ENCODE results near the gene NTN5. TPM values are rescaled to one million over a fixed set of nuclear protein-coding genes. Genes with fewer than 3 reads are reported as not detected.
A peak's percentile ranks its signal among the peaks of the same experiment; 100 is the strongest.

The NTN5 gene
- total and polyA plus RNA-seq, 2 experiments from 2014 or later = 0.52 to 0.94 TPM

DNA sequence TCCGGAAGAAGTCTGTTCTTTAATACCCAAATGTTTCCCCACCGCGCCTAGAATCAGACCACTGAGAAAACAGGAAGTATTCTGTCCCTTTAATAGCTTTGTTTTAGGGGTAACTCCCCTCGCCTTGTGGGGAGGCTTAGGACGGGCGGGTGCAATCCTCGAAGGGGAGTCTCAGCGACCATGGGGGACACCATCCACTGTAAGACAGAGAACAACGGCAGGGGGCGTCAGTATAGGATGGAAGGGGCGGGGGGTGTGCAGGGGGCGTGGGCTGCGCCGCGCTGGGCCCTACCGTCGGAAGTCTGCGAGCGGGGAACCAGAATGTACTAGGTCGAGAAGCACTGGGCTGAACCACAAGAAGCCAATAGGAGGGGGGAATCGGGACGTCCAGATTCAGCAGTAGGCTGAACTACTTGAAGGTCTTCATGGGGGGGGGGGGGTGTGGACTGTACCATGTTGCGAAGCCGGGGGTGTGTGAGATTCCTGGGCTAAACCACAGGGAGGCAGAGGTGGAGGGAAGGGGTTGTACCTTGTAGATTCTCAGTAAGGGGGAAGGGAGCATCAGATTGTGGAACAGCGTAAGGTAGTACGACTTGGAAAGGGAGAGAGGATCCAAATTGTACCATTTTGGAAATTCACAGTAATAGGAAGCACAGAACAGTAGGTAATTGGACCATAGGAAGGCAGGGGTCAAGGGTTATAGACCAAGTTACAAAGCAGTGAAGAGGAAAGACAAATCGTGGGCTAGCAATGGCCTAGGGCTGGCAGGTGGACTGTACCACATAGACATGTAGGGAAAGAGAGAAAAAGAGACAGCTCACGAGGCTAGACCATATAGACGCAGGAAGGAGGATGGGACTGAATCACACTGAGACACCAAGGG is 34.6 kb downstream of the NTN5 start (continued):
- TF ChIP-seq, protein P1, sequence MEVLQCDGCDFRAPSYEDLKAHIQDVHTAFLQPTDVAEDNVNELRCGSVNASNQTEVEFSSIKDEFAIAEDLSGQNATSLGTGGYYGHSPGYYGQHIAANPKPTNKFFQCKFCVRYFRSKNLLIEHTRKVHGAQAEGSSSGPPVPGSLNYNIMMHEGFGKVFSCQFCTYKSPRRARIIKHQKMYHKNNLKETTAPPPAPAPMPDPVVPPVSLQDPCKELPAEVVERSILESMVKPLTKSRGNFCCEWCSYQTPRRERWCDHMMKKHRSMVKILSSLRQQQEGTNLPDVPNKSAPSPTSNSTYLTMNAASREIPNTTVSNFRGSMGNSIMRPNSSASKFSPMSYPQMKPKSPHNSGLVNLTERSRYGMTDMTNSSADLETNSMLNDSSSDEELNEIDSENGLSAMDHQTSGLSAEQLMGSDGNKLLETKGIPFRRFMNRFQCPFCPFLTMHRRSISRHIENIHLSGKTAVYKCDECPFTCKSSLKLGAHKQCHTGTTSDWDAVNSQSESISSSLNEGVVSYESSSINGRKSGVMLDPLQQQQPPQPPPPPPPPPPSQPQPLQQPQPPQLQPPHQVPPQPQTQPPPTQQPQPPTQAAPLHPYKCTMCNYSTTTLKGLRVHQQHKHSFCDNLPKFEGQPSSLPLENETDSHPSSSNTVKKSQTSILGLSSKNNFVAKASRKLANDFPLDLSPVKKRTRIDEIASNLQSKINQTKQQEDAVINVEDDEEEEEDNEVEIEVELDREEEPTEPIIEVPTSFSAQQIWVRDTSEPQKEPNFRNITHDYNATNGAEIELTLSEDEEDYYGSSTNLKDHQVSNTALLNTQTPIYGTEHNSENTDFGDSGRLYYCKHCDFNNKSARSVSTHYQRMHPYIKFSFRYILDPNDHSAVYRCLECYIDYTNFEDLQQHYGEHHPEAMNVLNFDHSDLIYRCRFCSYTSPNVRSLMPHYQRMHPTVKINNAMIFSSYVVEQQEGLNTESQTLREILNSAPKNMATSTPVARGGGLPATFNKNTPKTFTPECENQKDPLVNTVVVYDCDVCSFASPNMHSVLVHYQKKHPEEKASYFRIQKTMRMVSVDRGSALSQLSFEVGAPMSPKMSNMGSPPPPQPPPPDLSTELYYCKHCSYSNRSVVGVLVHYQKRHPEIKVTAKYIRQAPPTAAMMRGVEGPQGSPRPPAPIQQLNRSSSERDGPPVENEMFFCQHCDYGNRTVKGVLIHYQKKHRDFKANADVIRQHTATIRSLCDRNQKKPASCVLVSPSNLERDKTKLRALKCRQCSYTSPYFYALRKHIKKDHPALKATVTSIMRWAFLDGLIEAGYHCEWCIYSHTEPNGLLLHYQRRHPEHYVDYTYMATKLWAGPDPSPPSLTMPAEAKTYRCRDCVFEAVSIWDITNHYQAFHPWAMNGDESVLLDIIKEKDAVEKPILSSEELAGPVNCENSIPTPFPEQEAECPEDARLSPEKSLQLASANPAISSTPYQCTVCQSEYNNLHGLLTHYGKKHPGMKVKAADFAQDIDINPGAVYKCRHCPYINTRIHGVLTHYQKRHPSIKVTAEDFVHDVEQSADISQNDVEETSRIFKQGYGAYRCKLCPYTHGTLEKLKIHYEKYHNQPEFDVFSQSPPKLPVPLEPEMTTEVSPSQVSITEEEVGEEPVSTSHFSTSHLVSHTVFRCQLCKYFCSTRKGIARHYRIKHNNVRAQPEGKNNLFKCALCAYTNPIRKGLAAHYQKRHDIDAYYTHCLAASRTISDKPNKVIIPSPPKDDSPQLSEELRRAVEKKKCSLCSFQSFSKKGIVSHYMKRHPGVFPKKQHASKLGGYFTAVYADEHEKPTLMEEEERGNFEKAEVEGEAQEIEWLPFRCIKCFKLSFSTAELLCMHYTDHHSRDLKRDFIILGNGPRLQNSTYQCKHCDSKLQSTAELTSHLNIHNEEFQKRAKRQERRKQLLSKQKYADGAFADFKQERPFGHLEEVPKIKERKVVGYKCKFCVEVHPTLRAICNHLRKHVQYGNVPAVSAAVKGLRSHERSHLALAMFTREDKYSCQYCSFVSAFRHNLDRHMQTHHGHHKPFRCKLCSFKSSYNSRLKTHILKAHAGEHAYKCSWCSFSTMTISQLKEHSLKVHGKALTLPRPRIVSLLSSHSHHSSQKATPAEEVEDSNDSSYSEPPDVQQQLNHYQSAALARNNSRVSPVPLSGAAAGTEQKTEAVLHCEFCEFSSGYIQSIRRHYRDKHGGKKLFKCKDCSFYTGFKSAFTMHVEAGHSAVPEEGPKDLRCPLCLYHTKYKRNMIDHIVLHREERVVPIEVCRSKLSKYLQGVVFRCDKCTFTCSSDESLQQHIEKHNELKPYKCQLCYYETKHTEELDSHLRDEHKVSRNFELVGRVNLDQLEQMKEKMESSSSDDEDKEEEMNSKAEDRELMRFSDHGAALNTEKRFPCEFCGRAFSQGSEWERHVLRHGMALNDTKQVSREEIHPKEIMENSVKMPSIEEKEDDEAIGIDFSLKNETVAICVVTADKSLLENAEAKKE (CRISPR knock-in tag; IDR thresholded peaks at IDR 0.05) = no peak
- TF ChIP-seq, protein P2, sequence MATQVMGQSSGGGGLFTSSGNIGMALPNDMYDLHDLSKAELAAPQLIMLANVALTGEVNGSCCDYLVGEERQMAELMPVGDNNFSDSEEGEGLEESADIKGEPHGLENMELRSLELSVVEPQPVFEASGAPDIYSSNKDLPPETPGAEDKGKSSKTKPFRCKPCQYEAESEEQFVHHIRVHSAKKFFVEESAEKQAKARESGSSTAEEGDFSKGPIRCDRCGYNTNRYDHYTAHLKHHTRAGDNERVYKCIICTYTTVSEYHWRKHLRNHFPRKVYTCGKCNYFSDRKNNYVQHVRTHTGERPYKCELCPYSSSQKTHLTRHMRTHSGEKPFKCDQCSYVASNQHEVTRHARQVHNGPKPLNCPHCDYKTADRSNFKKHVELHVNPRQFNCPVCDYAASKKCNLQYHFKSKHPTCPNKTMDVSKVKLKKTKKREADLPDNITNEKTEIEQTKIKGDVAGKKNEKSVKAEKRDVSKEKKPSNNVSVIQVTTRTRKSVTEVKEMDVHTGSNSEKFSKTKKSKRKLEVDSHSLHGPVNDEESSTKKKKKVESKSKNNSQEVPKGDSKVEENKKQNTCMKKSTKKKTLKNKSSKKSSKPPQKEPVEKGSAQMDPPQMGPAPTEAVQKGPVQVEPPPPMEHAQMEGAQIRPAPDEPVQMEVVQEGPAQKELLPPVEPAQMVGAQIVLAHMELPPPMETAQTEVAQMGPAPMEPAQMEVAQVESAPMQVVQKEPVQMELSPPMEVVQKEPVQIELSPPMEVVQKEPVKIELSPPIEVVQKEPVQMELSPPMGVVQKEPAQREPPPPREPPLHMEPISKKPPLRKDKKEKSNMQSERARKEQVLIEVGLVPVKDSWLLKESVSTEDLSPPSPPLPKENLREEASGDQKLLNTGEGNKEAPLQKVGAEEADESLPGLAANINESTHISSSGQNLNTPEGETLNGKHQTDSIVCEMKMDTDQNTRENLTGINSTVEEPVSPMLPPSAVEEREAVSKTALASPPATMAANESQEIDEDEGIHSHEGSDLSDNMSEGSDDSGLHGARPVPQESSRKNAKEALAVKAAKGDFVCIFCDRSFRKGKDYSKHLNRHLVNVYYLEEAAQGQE (IDR thresholded peaks at IDR 0.05; ENCODE audit: unreplicated experiment) = no peak

DNA sequence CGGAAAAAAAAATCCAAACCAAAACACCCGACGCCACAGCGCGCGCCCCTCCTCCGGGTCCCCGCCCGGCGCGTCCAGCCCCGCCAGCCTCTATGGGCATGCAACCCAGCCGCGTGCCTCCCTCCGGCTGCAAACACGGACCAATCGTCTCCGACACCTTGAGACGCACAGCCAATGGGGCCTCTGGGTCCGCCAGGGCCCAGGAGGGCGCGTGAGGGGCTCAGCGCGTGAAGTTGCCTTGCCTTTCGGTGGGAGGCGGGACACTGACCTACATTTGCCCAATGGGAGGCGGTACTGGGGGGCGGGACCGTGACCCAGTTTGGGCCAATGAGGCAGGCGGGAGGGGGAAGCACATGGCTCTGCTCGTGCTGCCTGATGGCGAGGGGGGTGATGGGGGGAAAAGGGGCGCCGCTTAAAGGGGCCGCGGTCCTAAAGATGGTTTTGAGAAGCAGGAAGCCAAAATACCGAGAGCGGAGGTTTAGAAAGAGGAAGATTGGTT is 35.3 kb downstream of the NTN5 start:
- H3K4me2 ChIP-seq = peak overlapping the region; percentile 96
- H3K27me3 ChIP-seq (ENCODE audit: insufficient read depth) = peaks cover 21% of the 10 kb centered on the region
- Mint-ChIP-seq H3K27ac (peak overlapping the region; percentile 97), H3K27me3 (ENCODE audit: insufficient read depth, low read depth, poor library complexity) (peaks cover 21% of the 10 kb centered on the region), H3K4me1 (peaks cover 34% of the 10 kb centered on the region), H3K36me3 (ENCODE audit: low read depth) (peaks cover 31% of the 10 kb centered on the region), H3K4me3 (peak overlapping the region; percentile 81), H3K9me3 (no peaks in the 10 kb centered on the region)
- ATAC-seq (peak; percentile 69), DNase-seq (ENCODE audit: low spot score) (peak; percentile 100)
- H3F3A ChIP-seq (replicated peaks; ENCODE audit: low read depth) = peaks cover 28% of the 10 kb centered on the region
- peak overlapping the region; percentile 88; the same call in 1 of the 2 replicates for H2AFZ ChIP-seq
- peak overlapping the region; percentile 75 for H3K4me3 ChIP-seq
- H3K9me2 ChIP-seq (ENCODE audit: insufficient read depth) = no peaks in the 10 kb centered on the region
- H3K36me3 ChIP-seq (ENCODE audit: insufficient read depth) = no peaks in the 10 kb centered on the region
- peaks cover 33% of the 10 kb centered on the region for H3K4me1 ChIP-seq (ENCODE audit: insufficient read depth)
- H4K20me1 ChIP-seq (replicated peaks; ENCODE audit: insufficient read depth) = no peaks in the 10 kb centered on the region
- H3K27ac ChIP-seq (ENCODE audit: low read depth) = peak overlapping the region; percentile 98
- TF ChIP-seq POLR2AphosphoS5 (IDR thresholded peaks at IDR 0.05; ENCODE audit: low read depth) (peak; percentile 52), EZH2phosphoT487 (IDR thresholded peaks at IDR 0.05; ENCODE audit: unreplicated experiment) (no peak), CREB1 (CRISPR knock-in tag; IDR thresholded peaks at IDR 0.05; ENCODE audit: low read depth) (peak; percentile 64)
- no peaks in the 10 kb centered on the region for H3K79me2 ChIP-seq (replicated peaks; ENCODE audit: insufficient read depth)
